Smooth muscle cell of the brain vasculature (primary cell): ENCODE data around the gene MROH2A.
A peak's percentile ranks its signal among the peaks of the same experiment; 100 is the strongest.

Experiments used
- DNase-seq: peaks from one replicate; pipeline ENCODE4 v3.0.0-alpha.2; 2012; ENCODE audit warnings: low read depth, low spot score

The MROH2A gene

GRCh38 chr2:233819884-233820773, 42.0 kb downstream of the MROH2A start:
- DNase-seq, result no peak

- DNase-seq, result no peak
Measured at GRCh38 chr2:233820774-233821105, 42.6 kb downstream of the MROH2A start.

GRCh38 chr2:233821196-233821595, 43.1 kb downstream of the MROH2A start:
- DNase-seq, result no peak

GRCh38 chr2:233821709-233822100, 43.6 kb downstream of the MROH2A start:
- no peak for DNase-seq

- no peak for DNase-seq
Measured at GRCh38 chr2:233822101-233822771, 44.1 kb downstream of the MROH2A start.

GRCh38 chr2:233822781-233823730, 44.9 kb downstream of the MROH2A start:
- DNase-seq, result no peak

- DNase-seq, result no peak
Measured at GRCh38 chr2:233823731-233824121, 45.6 kb downstream of the MROH2A start.

- DNase-seq, result no peak
Measured at GRCh38 chr2:233824373-233824772, 46.2 kb downstream of the MROH2A start.

GRCh38 chr2:233828546-233829192, 50.5 kb downstream of the MROH2A start:
- DNase-seq, result no peak

GRCh38 chr2:233829193-233830110, 51.3 kb downstream of the MROH2A start:
- DNase-seq, result no peak

GRCh38 chr2:233830111-233830802, 52.1 kb downstream of the MROH2A start:
- no peak for DNase-seq

- DNase-seq, result no peak
Measured at GRCh38 chr2:233831011-233831721, 53.0 kb downstream of the MROH2A start.

- no peak for DNase-seq
Measured at GRCh38 chr2:233831861-233832260, 53.7 kb downstream of the MROH2A start.

GRCh38 chr2:233832414-233832813, 54.3 kb downstream of the MROH2A start:
- no peak for DNase-seq

GRCh38 chr2:233832869-233833311, 54.8 kb downstream of the MROH2A start:
- DNase-seq, result peak; percentile 31

GRCh38 chr2:233833345-233833744, 55.2 kb downstream of the MROH2A start:
- DNase-seq, result no peak

GRCh38 chr2:233835230-233836186, 57.4 kb downstream of the MROH2A start:
- DNase-seq, result no peak

GRCh38 chr2:233836359-233836758, 58.2 kb downstream of the MROH2A start:
- no peak for DNase-seq
